Osteoblast (primary cell): ENCODE measurements around the gene FAS. TPM values are rescaled to one million over a fixed set of nuclear protein-coding genes. Genes with fewer than 3 reads are reported as not detected.

Experiments used
- DNase-seq: peaks from one replicate; pipeline ENCODE4 v3.0.0; 2011; ENCODE audit warnings: low spot score, mixed read lengths; ENCODE audit not compliant: insufficient read length; ENCODE audit errors: missing footprints
- H2AFZ ChIP-seq: 2 replicates; pipeline ENCODE4 v1.6.0; 2011; ENCODE audit warnings: mild to moderate bottlenecking, low read length
- H3K27ac ChIP-seq: 2 replicates; pipeline ENCODE4 v1.5.1; 2011; ENCODE audit warnings: mild to moderate bottlenecking, low read depth, low read length, moderate library complexity
- H3K27me3 ChIP-seq: 2 replicates; pipeline ENCODE4 v1.6.0; 2012; ENCODE audit warnings: mild to moderate bottlenecking, control low read depth, inconsistent platforms, low read length, moderate library complexity; ENCODE audit not compliant: insufficient read depth
- H3K36me3 ChIP-seq: 2 replicates; pipeline ENCODE4 v1.5.1; 2011; ENCODE audit warnings: mild to moderate bottlenecking, low read length, control low read depth, moderate library complexity; ENCODE audit not compliant: insufficient read depth
- H3K4me1 ChIP-seq: 2 replicates; pipeline ENCODE4 v1.5.1; 2011; ENCODE audit warnings: mild to moderate bottlenecking, low read length, control low read depth, moderate library complexity; ENCODE audit not compliant: insufficient read depth
- H3K4me2 ChIP-seq: 2 replicates; pipeline ENCODE4 v1.6.0; 2011; ENCODE audit warnings: mild to moderate bottlenecking, low read length; ENCODE audit not compliant: insufficient read depth
- H3K4me3 ChIP-seq: fragments of 200-600 bp; sonication (generic); 3 replicates; pipeline ENCODE4 v1.5.1; 2012; ENCODE audit warnings: mild to moderate bottlenecking, low read length, inconsistent platforms; ENCODE audit not compliant: insufficient read depth
- H3K79me2 ChIP-seq: 2 replicates; pipeline ENCODE4 v1.6.0; 2012; ENCODE audit warnings: mild to moderate bottlenecking, low read length, control low read depth, inconsistent platforms; ENCODE audit not compliant: insufficient read depth
- H3K9me3 ChIP-seq: 2 replicates; pipeline ENCODE4 v1.5.1; 2011; ENCODE audit warnings: low read depth, low read length, control low read depth
- H4K20me1 ChIP-seq: 2 replicates; pipeline ENCODE4 v1.6.0; 2012; ENCODE audit warnings: mild to moderate bottlenecking, low read length, control low read depth; ENCODE audit not compliant: insufficient read depth
- CTCF ChIP-seq: IDR thresholded peaks from 2 replicates; pipeline ENCODE4 v1.5.1; 2011; ENCODE audit warnings: mild to moderate bottlenecking, low read depth, low read length, moderate library complexity; ENCODE audit errors: extremely low read depth
- total RNA-seq: library from RNA; depleted of rRNA; stranded (reverse); fragments of >200 nt; gene quantifications from 2 replicates; pipeline ENCODE4 v1.2.3, GENCODE V29; 2012

FAS gene
- total RNA-seq, result 49.6 and 62.5 TPM in 2 replicates

DNA sequence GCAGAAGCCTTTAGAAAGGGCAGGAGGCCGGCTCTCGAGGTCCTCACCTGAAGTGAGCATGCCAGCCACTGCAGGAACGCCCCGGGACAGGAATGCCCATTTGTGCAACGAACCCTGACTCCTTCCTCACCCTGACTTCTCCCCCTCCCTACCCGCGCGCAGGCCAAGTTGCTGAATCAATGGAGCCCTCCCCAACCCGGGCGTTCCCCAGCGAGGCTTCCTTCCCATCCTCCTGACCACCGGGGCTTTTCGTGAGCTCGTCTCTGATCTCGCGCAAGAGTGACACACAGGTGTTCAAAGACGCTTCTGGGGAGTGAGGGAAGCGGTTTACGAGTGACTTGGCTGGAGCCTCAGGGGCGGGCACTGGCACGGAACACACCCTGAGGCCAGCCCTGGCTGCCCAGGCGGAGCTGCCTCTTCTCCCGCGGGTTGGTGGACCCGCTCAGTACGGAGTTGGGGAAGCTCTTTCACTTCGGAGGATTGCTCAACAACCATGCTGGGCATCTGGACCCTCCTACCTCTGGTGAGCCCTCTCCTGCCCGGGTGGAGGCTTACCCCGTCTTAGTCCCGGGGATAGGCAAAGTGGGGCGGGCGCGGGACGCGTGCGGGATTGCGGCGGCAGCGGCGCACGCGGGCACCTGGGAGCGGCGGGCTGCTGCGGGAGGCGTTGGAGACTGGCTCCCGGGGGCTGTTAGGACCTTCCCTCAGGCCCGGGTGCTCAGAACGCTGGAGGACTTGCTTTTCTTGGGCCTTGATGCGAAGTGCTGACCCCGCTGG is at the start of gene FAS:
Gene FAS, plus strand, starts transcription at position 415 of the 777 bp plus-strand sequence. Its CDS starts 79 bp downstream, at position 494.
- Histone ChIP-seq H3K9me3 (no peaks in the 10 kb centered on the region), H3K27ac (peak within 1 kb of the TSS; percentile 84), H3K4me3 (peak within 1 kb of the TSS; percentile 90), H3K36me3 (no peaks in the 10 kb centered on the region), H3K79me2 (peaks cover 54% of the 10 kb centered on the region), H4K20me1 (no peaks in the 10 kb centered on the region), H3K4me2 (peak within 1 kb of the TSS; percentile 81), H3K27me3 (no peaks in the 10 kb centered on the region), H3K4me1 (peaks cover 38% of the 10 kb centered on the region), H2AFZ (peak within 1 kb of the TSS; percentile 90)
- DNase-seq, result peak; percentile 90
- no peak for TF ChIP-seq CTCF

DNA sequence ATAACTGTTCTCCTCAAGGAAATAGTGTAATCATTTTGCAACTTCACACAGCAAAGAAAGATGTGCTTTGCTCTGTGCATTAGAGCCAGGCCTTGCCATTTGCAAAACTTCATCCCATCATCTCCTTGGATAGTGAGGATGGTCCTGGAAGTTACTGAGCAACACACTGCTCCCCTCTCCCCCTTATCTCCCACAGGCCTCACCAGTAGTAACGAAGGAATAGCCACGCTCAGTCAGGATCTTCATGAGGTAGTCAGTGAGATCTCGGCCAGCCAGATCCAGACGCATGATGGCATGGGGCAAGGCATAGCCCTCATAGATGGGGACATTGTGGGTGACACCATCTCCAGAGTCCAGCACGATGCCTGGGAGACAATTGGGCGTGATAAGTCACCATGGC is 49.6 kb upstream of the FAS start:
- H3K79me2 ChIP-seq, result no peaks in the 10 kb centered on the region
- H3K9me3 ChIP-seq, result no peaks in the 10 kb centered on the region
- peaks cover 85% of the 10 kb centered on the region for H3K36me3 ChIP-seq
- no peaks in the 10 kb centered on the region for H3K4me1 ChIP-seq
- H3K4me3 ChIP-seq, result no peak overlapping the region
- no peak overlapping the region for H3K4me2 ChIP-seq
- no peaks in the 10 kb centered on the region for H3K27me3 ChIP-seq
- no peak overlapping the region for H3K27ac ChIP-seq
- no peak overlapping the region for H2AFZ ChIP-seq
- no peaks in the 10 kb centered on the region for H4K20me1 ChIP-seq
- no peak for TF ChIP-seq CTCF
- no peak for DNase-seq

DNA sequence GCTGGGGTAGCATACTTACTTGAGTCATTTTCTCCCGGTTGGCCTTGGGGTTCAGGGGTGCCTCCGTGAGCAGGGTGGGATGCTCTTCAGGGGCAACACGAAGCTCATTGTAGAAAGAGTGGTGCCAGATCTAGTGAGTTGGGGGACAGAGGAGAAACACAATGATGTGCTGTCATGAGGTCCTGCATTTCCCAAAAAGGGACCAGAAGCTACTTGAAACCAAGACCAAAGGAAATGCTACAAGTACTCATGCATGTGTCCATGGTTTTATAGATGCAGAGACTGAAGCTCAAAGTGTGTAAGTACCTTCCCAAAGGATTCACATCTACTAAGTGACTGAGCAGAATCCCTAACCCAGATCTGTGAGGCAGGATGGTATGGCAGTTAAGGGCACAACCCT is 46.8 kb upstream of the FAS start:
- Histone ChIP-seq H3K27ac (no peak overlapping the region), H3K4me1 (peaks cover 6% of the 10 kb centered on the region), H3K27me3 (no peaks in the 10 kb centered on the region), H3K36me3 (peaks cover 69% of the 10 kb centered on the region), H2AFZ (no peak overlapping the region), H3K79me2 (peaks cover 10% of the 10 kb centered on the region), H3K4me2 (no peak overlapping the region), H3K9me3 (no peaks in the 10 kb centered on the region), H4K20me1 (no peaks in the 10 kb centered on the region), H3K4me3 (no peak overlapping the region)
- TF ChIP-seq CTCF, result no peak
- DNase-seq, result no peak

GRCh38 chr10:88944813-88945212 is 45.8 kb upstream of the FAS start:
- no peak for TF ChIP-seq CTCF
- Histone ChIP-seq H3K27me3 (no peaks in the 10 kb centered on the region), H3K9me3 (no peaks in the 10 kb centered on the region), H3K4me2 (no peak overlapping the region), H3K27ac (no peak overlapping the region), H3K4me3 (no peak overlapping the region), H3K4me1 (peaks cover 8% of the 10 kb centered on the region), H4K20me1 (no peaks in the 10 kb centered on the region), H3K36me3 (peaks cover 61% of the 10 kb centered on the region), H2AFZ (no peak overlapping the region), H3K79me2 (peaks cover 18% of the 10 kb centered on the region)
- DNase-seq, result no peak
